Activated CD4-positive, alpha-beta T cell treated with anti-CD3 and anti-CD28 coated beads for 4 hours (primary cell): Measurements from ENCODE around the gene KCNQ1.

Source experiments
- DNase-seq, 2 donors: peaks; one replicate each; pipeline ENCODE4 v3.0.0-alpha.2; 2020

Gene KCNQ1

DNA sequence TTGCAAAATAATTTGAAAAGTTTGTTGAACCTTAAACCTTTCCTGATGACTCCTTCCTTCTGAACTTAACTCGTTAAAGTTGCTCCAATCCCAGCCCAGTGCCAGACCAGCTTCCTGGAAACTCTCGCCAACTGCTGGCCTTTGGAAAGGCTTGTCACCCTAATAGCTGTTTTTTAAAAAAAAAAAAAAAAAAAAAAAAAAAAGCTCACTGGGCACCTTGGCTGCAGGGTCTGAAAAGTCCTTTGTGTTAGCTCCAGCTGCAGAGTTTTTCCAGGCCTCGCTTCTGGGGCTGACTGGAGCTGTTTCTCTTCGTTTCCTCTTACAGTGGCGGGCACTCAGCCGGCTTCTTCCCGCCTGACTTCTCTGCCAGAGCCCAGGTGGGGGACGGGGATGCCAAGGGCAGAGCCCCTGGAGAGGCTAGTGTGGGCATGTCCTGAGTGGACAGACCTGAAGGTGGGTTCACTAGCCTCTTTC lies 229.9 kb downstream of the KCNQ1 start:
- DNase-seq: no peak

GRCh38 chr11:2675540-2675939 lies 230.7 kb downstream of the KCNQ1 start:
- DNase-seq: no peak

DNA sequence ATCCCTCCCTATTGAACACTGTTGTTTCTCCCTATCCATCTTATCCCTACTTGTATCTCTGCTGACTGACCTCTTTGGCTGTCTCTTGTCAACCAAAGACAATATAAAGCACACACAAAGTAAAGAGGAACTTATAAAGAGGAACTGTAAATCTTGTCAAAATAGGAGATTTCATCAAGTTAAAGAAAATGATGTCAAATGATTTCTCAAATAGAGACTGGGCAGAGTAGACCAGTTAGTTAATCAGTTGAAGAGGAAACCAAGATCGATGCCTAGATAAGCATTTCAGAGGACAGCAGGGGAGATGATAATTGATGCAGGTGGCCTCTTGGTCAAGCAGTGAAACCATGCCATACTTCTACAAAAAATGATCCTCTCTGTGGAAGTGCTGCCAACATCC lies 232.3 kb downstream of the KCNQ1 start:
- no peak for DNase-seq

- DNase-seq: no peak
Observed at GRCh38 chr11:2678396-2678795, 233.6 kb downstream of the KCNQ1 start.

GRCh38 chr11:2679011-2679676 lies 234.3 kb downstream of the KCNQ1 start:
- DNase-seq: no peak

DNA sequence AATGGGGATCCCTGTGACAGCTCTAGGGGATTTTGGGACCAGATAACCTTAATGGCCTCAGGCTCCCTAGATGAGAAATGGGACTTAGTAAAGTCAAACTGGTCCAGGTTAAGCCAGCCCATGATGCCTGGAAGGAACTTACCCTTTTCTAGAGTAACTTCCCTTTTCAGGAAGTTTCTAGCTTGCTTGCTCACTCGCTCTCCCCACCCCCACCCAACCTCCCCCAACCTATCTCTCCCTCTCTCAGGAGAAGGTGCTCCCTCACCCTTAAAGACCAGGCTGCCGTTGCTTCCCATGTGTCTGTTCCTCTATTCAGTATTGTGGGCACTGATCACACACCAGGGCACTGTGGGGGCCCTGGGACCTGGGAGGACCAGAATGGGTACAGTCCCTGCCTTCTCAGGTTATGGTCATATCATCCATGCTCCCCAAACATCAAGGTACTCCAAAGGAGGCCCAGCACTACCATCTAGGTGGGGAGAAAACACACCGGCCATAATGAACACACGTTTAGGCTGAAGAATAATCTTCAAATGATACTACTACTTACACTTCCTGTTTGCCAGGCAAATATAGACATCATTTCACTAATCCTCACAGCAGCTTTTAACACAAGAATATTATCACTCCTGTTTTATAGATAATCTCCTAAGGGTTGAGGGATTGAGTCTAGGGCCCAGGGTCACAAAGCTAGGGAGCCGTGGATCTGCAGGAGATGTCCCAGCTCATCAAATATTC lies 236.8 kb downstream of the KCNQ1 start:
- no peak for DNase-seq

- DNase-seq: no peak
Observed at GRCh38 chr11:2683806-2684205, 239.0 kb downstream of the KCNQ1 start.

DNA sequence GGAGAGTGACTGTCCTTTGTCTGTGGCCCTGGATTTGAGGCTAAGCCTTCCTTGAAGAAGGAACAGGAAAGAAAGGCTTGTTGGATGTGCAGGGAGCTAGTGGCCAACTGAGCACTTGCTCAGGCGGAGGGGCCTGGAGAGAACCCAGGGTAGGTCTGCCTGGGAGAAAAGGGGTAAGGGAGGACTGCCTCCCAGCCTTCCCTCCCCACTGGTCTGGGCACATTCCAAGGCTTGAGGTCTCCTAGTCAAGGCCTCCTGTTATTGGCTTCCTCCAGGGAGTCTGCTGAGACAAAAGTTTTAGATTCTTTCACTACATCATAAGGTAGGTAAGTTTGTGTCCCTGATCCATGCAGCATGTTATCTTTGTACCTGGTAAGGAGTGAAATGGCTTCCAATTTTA lies 239.8 kb downstream of the KCNQ1 start:
- no peak for DNase-seq

- DNase-seq: no peak
Observed at GRCh38 chr11:2685051-2685450, 240.2 kb downstream of the KCNQ1 start.

- no peak for DNase-seq
Observed at GRCh38 chr11:2685566-2686359, 241.0 kb downstream of the KCNQ1 start.

GRCh38 chr11:2686360-2687222 lies 241.8 kb downstream of the KCNQ1 start:
- no peak for DNase-seq

DNA sequence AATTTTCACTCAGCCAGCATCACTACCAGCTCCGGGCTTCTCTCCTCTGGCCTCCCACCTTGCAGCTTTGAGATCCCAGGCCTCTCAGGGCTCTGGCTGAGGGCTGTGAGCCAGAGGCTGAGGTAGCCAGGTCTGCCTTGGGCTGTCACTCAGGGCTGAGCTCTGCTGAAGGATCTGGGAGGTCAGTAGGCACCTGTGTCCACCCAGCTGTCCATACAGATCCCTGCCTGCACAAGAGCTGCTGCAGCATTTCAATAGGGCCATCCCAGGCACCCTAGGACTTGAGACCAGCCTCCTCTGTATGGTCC lies 242.4 kb downstream of the KCNQ1 start:
- no peak for DNase-seq

DNA sequence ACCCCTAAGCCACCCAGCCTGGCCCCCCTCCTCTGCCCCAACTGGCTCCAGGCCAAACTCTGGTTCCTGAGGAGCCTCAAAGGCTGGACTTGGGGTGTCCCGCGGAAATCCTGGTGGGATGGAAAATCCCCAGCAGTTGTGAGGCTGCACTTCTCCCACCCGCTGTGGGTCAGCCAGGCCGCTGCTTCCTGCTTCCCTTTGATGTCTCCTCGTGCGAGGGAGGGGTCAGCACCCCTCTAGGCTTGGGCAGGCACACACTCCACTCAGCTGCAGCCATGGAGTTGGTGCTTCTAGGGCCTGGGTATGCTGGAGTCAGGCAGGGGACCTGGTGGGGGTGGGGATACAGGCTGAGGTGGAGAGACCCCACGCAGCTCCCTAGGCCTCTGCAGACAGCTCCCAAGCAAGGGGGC lies 243.0 kb downstream of the KCNQ1 start:
- no peak for DNase-seq

DNA sequence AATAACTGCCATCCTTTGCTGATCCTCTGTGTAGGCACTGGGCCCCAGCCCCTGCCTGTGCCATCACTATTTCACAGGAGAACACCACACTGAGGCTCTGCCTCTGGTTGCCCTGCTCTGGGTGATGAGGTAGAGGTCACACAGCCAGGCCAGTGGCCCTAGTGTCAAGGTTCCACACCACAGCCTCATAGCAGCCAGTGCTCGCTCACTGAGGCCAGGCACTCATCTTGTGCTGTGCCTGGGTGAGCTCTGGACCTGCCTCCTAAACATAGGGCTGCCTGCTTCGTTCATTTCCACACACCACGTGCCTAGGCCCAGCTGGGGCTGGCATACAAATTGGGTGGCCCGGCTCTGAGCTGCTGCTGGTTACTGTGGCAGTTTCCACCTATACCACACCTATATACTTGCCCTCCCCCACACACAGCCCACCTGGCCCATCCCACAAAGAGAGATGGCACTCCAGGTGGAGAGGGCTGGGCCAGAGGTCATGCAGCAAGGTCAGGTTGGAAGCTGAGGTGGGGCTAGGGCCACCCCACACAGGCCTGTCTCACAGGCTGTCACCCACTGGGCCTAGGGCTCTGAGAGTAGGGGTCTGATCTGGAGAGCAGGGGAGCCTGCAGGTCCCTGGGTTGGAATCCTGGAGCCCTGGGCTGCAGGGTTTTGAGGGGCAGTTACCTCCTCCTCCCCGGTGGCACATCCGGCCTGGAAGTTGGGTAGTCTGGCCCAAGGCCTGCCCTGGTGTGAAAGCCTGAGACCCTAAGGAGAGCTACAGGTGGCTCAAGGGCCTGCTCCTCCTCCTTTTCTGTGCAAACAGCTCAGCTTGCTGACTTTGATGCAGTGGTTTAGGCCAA lies 243.8 kb downstream of the KCNQ1 start:
- no peak for DNase-seq

DNA sequence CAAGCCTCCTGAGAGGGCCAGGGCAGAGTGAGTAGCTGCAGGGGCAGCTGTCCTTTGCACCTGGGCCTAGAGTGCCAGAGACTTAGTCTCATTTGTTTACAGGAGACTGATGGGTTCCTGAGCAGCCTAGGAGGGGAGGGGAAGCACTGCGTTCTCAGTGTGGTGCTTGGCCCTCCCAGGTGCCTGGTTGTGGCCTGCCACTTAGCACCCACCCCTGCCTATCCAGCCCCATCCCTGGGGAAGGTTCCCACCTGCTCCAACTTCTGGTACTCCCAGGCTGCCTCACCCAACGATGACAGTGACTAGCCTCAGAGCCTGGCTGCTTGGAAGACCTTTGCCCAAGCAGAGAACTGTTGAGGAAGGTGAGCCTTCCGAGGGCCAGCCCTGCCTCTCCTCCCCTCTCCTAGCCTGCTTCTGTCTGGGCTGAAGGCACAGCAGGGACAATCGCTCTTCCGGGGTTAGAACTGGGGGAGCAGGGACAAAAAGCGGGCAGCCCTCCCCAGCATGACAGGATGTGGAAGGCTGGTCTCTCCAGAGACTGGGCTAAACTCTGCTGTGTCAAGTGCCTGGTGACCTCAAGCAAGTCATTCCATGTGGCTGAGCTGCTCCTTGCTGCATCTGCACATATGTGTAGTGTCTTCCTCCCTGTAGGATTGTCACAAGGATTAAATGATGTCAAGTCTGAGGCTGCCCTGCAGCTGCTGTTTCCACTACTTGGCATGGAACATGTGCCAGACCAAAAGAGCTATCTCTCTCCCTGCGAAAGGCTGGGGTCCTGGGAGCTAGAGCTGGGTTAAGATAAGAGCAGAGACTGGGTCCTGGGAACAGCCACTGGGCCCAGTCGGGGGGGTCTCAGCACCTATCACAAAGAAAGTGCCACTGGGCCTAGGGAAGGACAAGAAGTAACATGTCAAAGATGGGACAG lies 245.1 kb downstream of the KCNQ1 start:
- DNase-seq: no peak

DNA sequence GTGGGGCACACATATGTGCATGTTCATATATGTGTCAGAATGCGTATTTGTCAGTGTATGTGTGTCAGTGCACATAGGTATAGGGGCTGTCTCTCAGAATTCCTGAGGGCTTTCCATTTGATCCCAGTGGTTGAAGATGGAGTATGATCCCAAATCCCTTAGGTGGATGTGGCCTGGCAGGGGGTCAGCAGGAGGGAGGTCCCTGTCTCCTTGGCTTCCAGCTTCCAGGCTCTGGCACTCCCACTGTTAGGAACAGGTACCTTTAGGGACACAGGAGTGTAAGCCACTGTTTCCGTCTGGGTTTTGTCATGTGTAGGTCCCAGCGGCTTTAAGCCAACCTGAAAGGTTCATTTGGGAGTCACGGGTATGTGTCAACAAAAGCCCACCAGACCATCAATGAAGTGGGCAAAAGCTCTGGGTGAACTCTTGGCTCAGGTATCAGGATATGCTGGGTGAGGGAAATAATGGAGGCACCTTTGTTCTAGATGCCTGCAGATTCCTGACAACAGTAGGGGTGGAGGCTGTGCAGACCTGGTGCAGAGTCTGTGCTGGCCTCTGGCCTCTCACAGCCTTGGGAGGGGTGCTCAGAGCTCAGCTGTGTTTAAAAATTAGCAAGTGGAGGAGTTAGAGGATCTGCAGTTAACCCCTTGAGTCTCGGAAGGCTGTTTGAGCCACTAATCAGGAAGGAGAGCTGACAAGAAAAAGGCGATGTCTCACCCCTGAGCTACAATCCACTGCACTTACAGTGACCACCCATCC lies 246.0 kb downstream of the KCNQ1 start:
- DNase-seq: no peak

DNA sequence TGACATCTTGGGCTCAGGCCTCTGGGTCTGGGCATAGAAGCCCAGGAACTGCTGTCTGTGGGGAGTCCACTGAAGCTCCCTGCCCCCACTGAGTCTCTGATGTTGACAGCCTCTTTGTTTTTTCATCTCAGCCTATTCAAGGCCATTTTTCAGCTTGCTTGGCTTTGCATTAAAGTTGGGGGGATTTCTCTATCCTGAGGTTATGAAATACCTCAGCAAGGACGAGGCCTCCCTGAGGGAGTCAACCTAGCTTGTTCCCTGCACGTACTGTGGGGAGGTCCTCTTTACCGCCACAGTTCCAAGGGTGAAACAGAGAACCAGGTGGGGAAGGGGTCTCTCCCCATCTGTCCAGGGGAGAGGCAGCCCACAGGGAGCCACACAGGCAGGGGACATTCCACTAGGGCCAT lies 246.6 kb downstream of the KCNQ1 start:
- DNase-seq: no peak

- DNase-seq: no peak
Observed at GRCh38 chr11:2691991-2692875, 247.4 kb downstream of the KCNQ1 start.
